ENCODE measurements around the gene RAE1.

RAE1 gene

GRCh38 chr20:57398231-57398821 is 47.3 kb downstream of the RAE1 start:
- TF ChIP-seq USF1 (IDR thresholded peaks at IDR 0.05) (no peak), YY1 (IDR thresholded peaks at IDR 0.05; ENCODE audit: low read depth) (no peak), TEAD4 (IDR thresholded peaks at IDR 0.05) (no peak), TAF1 (IDR thresholded peaks at IDR 0.05; ENCODE audit: low read depth) (no peak), REST (IDR thresholded peaks at IDR 0.05; ENCODE audit: low read depth) (no peak), EP300 (IDR thresholded peaks at IDR 0.05; ENCODE audit: borderline replicate concordance) (no peak), RAD21 (IDR thresholded peaks at IDR 0.05; ENCODE audit: low read depth) (no peak), CEBPB (IDR thresholded peaks at IDR 0.05) (no peak), MAX (IDR thresholded peaks at IDR 0.05) (no peak), ZBTB7A (IDR thresholded peaks at IDR 0.05; ENCODE audit: low read depth) (no peak)

- TF ChIP-seq MAX (IDR thresholded peaks at IDR 0.05) = no peak
- TF ChIP-seq REST (IDR thresholded peaks at IDR 0.05; ENCODE audit: low read depth) = no peak
- no peak for TF ChIP-seq YY1 (IDR thresholded peaks at IDR 0.05; ENCODE audit: low read depth)
- no peak for TF ChIP-seq NFIC (IDR thresholded peaks at IDR 0.05)
- TF ChIP-seq TEAD4 (IDR thresholded peaks at IDR 0.05) = no peak
- no peak for TF ChIP-seq RAD21 (IDR thresholded peaks at IDR 0.05; ENCODE audit: low read depth)
- TF ChIP-seq USF1 (IDR thresholded peaks at IDR 0.05) = no peak
- no peak for TF ChIP-seq TAF1 (IDR thresholded peaks at IDR 0.05; ENCODE audit: low read depth)
- no peak for TF ChIP-seq CEBPB (IDR thresholded peaks at IDR 0.05)
- TF ChIP-seq EP300 (IDR thresholded peaks at IDR 0.05; ENCODE audit: borderline replicate concordance) = no peak
- TF ChIP-seq ZBTB7A (IDR thresholded peaks at IDR 0.05; ENCODE audit: low read depth) = no peak
- no peak for TF ChIP-seq CREB1 (IDR thresholded peaks at IDR 0.05; ENCODE audit: low read depth)
- no peak for TF ChIP-seq FOXM1 (IDR thresholded peaks at IDR 0.05; ENCODE audit: borderline replicate concordance, low read depth)
- no peak for TF ChIP-seq TCF12 (IDR thresholded peaks at IDR 0.05; ENCODE audit: low read depth)
- no peak for TF ChIP-seq EGR1 (IDR thresholded peaks at IDR 0.05)
Observed at GRCh38 chr20:57398901-57399535, 48.0 kb downstream of the RAE1 start.

GRCh38 chr20:57399587-57400155 is 48.6 kb downstream of the RAE1 start:
- TF ChIP-seq FOXM1 (IDR thresholded peaks at IDR 0.05; ENCODE audit: borderline replicate concordance, low read depth) = no peak
- TF ChIP-seq ZBTB7A (IDR thresholded peaks at IDR 0.05; ENCODE audit: low read depth) = no peak
- TF ChIP-seq USF1 (IDR thresholded peaks at IDR 0.05) = no peak
- TF ChIP-seq EP300 (IDR thresholded peaks at IDR 0.05; ENCODE audit: borderline replicate concordance) = no peak
- no peak for TF ChIP-seq CREB1 (IDR thresholded peaks at IDR 0.05; ENCODE audit: low read depth)
- no peak for TF ChIP-seq CEBPB (IDR thresholded peaks at IDR 0.05)
- no peak for TF ChIP-seq YY1 (IDR thresholded peaks at IDR 0.05; ENCODE audit: low read depth)
- TF ChIP-seq TEAD4 (IDR thresholded peaks at IDR 0.05) = no peak
- no peak for TF ChIP-seq TCF12 (IDR thresholded peaks at IDR 0.05; ENCODE audit: low read depth)
- no peak for TF ChIP-seq NFIC (IDR thresholded peaks at IDR 0.05)
- no peak for TF ChIP-seq MAX (IDR thresholded peaks at IDR 0.05)

GRCh38 chr20:57400231-57400701 is 49.2 kb downstream of the RAE1 start:
- TF ChIP-seq TAF1 (IDR thresholded peaks at IDR 0.05; ENCODE audit: low read depth) (no peak), TEAD4 (IDR thresholded peaks at IDR 0.05) (no peak), NFIC (IDR thresholded peaks at IDR 0.05) (no peak), CREB1 (IDR thresholded peaks at IDR 0.05; ENCODE audit: low read depth) (no peak), EP300 (IDR thresholded peaks at IDR 0.05; ENCODE audit: borderline replicate concordance) (no peak)
